Measurements from ENCODE around the gene UBE2E2. TPM values are rescaled to one million over a fixed set of nuclear protein-coding genes. Genes with fewer than 3 reads are reported as not detected.

UBE2E2 gene
- polyA plus RNA-seq, 1 donor from 2014 or later = 19.8 TPM

GRCh38 chr3:23238578-23238977, 35.5 kb downstream of the UBE2E2 start:
- Histone ChIP-seq H3K27me3 (ENCODE audit: insufficient read depth, low read depth, low read length) (no peaks in the 10 kb centered on the region), H3K9ac (ENCODE audit: low read length) (no peak overlapping the region), H3K27ac (ENCODE audit: low read length) (no peak overlapping the region), H3F3A (ENCODE audit: insufficient read depth, low read length, poor library complexity, severe bottlenecking) (no peaks in the 10 kb centered on the region), H3K79me2 (replicated peaks; ENCODE audit: insufficient read depth, low read length) (no peaks in the 10 kb centered on the region), H3K4me3 (ENCODE audit: low read length) (no peak overlapping the region), H3K9me2 (ENCODE audit: insufficient read depth, low read length) (no peaks in the 10 kb centered on the region), H3K4me2 (ENCODE audit: low read length) (no peak overlapping the region), H3K9me3 (ENCODE audit: low read length) (no peaks in the 10 kb centered on the region), H2AFZ (ENCODE audit: low read depth, low read length) (no peak overlapping the region), H3K36me3 (ENCODE audit: insufficient read depth, low read length) (no peaks in the 10 kb centered on the region), H4K20me1 (ENCODE audit: insufficient read depth) (no peaks in the 10 kb centered on the region)
- TF ChIP-seq EP300 (conservative IDR thresholded peaks at IDR 0.05; ENCODE audit: poor library complexity, severe bottlenecking) = no peak
- TF ChIP-seq REST (IDR thresholded peaks at IDR 0.05; ENCODE audit: borderline replicate concordance) = no peak
- no peak for TF ChIP-seq MXI1 (conservative IDR thresholded peaks at IDR 0.05; ENCODE audit: poor library complexity, severe bottlenecking)
- TF ChIP-seq TAF1 (IDR thresholded peaks at IDR 0.05; ENCODE audit: low read depth) = no peak
- TF ChIP-seq RAD21 (conservative IDR thresholded peaks at IDR 0.05) = no peak
- TF ChIP-seq SMC3 (conservative IDR thresholded peaks at IDR 0.05; ENCODE audit: poor library complexity) = no peak
- no peak for TF ChIP-seq CTCF (IDR thresholded peaks at IDR 0.05; ENCODE audit: poor library complexity, severe bottlenecking)
- TF ChIP-seq POLR2AphosphoS5 (IDR thresholded peaks at IDR 0.05) = no peak
- TF ChIP-seq EZH2 (IDR thresholded peaks at IDR 0.05; ENCODE audit: borderline replicate concordance, insufficient read depth, low read length, poor library complexity, severe bottlenecking) = no peak

DNA sequence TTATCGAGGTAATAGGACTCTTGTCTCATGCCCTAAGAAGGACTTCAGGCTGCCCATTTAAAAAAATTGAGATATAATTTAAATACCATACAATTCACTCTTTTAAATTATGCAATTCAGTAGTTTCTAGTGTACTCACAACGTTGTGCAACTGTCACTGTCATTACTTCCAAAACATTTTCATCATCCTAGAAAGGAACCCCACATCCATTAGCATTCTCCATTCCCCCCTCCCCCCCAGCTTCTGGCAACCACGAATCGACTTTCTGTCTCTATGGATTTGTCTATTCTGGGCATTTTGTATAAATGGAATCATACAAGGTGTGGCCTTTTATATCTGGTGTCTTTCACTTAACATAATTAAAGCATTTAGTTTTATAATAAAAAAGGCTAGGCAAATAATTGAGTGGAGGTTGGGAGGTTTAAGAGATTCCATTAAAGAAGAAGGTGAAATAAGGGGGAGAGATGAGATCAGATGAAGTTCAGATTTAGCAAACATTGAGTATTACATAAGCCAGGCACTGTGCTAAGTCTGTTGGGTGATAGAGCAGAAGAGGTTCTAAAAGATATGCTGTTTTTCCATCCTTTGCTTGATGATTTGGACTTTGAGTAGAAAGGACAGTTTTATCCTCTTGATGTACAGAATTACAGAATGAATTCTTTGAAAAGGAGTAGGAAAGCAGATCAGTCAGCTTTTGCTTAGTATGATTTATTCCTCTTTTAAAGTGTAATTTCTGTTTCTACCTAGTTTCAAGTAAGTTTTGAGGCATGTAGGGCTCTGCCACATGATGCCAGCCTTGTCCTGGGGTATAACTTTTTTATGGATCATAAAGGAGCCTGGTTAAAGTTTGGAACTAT, 36.3 kb downstream of the UBE2E2 start:
- Histone ChIP-seq H3K36me3 (ENCODE audit: insufficient read depth, low read length) (no peaks in the 10 kb centered on the region), H3K4me2 (ENCODE audit: low read length) (no peak overlapping the region), H3K79me2 (replicated peaks; ENCODE audit: insufficient read depth, low read length) (peaks cover 3% of the 10 kb centered on the region), H3K9me2 (ENCODE audit: insufficient read depth, low read length) (no peaks in the 10 kb centered on the region), H3K4me3 (ENCODE audit: low read length) (no peak overlapping the region), H4K20me1 (ENCODE audit: insufficient read depth) (no peaks in the 10 kb centered on the region), H3K9ac (ENCODE audit: low read length) (no peak overlapping the region), H3K27me3 (ENCODE audit: insufficient read depth, low read depth, low read length) (no peaks in the 10 kb centered on the region), H3F3A (ENCODE audit: insufficient read depth, low read length, poor library complexity, severe bottlenecking) (no peaks in the 10 kb centered on the region), H2AFZ (ENCODE audit: low read depth, low read length) (no peak overlapping the region), H3K27ac (ENCODE audit: low read length) (no peak overlapping the region), H3K9me3 (ENCODE audit: low read length) (no peaks in the 10 kb centered on the region)
- TF ChIP-seq EP300 (conservative IDR thresholded peaks at IDR 0.05; ENCODE audit: poor library complexity, severe bottlenecking) (no peak), RAD21 (conservative IDR thresholded peaks at IDR 0.05) (no peak), TAF1 (IDR thresholded peaks at IDR 0.05; ENCODE audit: low read depth) (no peak), REST (IDR thresholded peaks at IDR 0.05; ENCODE audit: borderline replicate concordance) (no peak), MXI1 (conservative IDR thresholded peaks at IDR 0.05; ENCODE audit: poor library complexity, severe bottlenecking) (no peak), SMC3 (conservative IDR thresholded peaks at IDR 0.05; ENCODE audit: poor library complexity) (no peak), EZH2 (IDR thresholded peaks at IDR 0.05; ENCODE audit: borderline replicate concordance, insufficient read depth, low read length, poor library complexity, severe bottlenecking) (no peak), CTCF (IDR thresholded peaks at IDR 0.05; ENCODE audit: poor library complexity, severe bottlenecking) (no peak), POLR2AphosphoS5 (IDR thresholded peaks at IDR 0.05) (no peak)
